ENCODE measurements around the gene IQCH. TPM values are rescaled to one million over a fixed set of nuclear protein-coding genes. Genes with fewer than 3 reads are reported as not detected.
A peak's percentile ranks its signal among the peaks of the same experiment; 100 is the strongest.
"Not testable (repeated sequence)": the region's sequence is repeated elsewhere in the genome, so short reads cannot be mapped to it uniquely, and the experiment has no call there.

IQCH gene
- total RNA-seq, 1 donor from 2014 or later: 2.1 TPM

- not testable (repeated sequence) for DNase-seq (ENCODE audit: low spot score)
Observed at GRCh38 chr15:67436351-67437250, 182.0 kb downstream of the IQCH start.

- DNase-seq (ENCODE audit: low spot score): no peak
Observed at GRCh38 chr15:67444100-67444499, 189.5 kb downstream of the IQCH start.

DNA sequence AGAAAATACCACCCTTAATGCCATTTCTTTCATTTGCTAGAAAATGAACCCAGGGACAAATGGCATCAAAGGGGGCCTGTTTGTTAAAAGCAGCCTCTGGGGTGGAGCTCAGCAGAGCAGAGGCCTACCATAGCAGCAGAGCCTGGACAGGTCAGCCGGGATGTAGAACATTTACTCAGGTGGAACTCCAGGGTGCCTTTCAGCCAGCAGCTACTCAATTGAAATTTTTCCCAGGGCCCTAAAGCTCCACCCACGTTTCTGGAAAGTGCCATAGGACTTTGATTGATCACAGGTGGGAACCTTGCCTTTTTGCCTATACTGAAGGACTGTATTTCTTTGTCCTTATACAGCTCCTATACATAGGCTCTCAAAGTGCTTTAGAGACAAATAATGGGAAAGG is 191.9 kb downstream of the IQCH start:
- DNase-seq (ENCODE audit: low spot score): no peak

DNA sequence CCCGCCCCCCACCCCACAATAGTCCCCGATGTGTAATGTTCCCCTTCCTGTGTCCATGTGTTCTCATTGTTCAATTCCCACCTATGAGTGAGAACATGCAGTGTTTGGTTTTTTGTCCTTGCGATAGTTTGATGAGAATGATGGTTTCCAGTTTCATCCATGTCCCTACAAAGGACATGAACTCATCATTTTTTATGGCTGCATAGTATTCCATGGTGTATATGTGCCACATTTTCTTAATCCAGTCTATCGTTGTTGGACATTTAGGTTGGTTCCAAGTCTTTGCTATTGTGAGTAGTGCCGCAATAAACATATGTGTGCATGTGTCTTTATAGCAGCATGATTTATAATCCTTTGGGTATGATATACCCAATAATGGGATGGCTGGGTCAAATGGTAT is 193.8 kb downstream of the IQCH start:
- not testable (repeated sequence) for DNase-seq (ENCODE audit: low spot score)

DNA sequence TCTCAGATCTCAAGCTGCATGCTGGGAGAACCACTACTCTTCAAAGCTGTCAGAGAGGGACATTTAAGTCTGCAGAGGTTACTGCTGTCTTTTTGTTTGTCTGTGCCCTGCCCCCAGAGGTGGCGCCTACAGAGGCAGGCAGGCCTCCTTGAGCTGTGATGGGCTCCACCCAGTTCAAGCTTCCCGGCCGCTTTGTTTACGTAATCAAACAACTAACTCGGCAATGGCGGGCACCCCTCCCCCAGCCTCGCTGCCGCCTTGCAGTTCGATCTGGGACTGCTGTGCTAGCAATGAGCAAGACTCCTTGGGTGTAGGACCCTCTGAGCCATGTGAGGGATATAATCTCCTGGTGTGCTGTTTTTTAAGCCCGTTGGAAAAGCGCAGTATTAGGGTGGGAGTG is 199.1 kb downstream of the IQCH start:
- not testable (repeated sequence) for DNase-seq (ENCODE audit: low spot score)

DNA sequence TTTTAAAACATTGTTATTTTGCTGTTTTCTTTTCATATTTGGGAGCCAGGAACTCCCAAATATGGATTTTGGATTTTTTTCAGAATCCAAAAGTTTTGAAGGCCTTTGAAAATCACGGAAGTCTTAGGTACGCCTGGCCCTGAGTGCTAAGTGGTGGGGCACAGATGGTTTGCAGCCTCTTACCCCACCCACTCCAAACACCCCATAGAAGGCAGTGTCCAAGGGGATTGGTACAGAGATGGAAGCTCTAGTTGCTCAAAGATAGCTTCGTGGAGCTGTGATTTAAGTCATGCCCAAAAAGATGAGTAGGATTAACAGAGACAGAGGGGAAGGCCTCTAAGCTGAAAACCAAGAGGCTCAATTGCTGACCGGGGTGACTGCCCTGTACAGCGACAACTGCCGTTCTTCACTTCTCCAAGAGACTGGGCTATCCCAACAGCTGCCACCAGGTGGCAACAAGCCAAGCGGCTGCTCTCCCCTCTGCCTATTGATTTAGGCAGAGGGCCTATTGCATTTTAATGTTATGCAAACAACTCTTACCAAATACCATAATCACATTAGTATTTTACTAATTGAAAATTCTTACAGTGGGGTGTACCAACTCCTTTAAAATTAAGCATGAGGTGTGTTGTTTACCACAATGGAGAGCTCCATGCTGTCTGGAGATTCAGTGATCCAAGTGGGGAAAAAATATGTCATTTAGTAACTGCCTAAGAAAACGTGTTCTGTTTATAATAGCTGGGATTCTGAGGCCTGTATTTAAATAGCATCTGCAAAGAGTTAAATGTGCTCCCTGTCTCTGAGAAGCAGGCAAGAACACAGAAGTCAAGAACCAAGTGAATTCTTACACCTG is 202.3 kb downstream of the IQCH start:
- DNase-seq (ENCODE audit: low spot score): peak; percentile 83

DNA sequence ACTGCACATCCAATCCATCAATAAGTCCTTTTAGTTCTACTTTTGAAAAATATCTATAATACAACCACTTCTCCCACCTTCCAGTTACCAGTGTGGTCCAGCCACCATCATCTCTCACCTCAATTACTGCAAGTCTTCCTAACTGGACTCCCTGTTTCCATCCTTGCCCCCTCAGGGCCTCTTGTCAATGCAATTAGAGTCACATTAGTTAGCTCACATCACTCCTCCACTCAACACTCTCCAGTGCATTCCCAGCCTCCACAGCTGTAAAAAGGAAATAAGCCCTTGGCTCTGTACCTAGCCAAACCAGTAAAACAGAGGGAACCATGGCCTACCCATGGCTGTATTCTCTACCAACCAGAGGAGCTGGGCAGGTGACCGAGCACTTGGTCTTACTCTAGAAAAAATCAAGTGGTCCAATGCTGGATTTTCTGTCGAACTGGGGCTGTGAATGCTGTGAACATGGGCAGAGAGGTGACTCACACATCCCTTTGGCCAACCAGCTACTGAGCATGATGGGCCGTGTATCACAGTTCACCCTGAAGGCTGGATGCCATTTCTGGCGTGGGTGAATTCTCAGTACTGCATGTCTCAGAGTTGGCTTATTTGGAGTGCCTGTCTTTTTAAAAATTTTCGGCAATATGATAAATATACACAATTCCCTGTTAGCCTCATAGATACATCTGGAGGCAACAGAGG is 203.9 kb downstream of the IQCH start:
- DNase-seq (ENCODE audit: low spot score): no peak

DNA sequence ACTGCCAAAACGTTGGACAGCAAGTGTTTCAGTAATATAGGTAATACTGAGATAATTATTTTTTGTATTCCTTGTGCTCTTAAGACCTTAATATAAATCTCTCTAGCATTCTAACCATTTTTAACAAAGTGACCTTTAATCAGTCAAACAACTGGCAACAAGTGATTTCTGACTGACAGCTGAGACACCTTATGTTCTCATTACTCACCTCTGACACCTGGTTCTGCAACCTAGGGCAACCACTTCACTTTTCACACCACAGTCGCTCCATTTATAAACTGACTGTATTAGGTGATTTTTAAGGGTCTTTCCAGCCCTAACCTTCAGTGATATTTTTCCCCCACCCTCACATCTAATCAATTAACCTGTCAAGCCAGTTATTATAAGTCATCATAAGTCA is 205.9 kb downstream of the IQCH start:
- no peak for DNase-seq (ENCODE audit: low spot score)

DNA sequence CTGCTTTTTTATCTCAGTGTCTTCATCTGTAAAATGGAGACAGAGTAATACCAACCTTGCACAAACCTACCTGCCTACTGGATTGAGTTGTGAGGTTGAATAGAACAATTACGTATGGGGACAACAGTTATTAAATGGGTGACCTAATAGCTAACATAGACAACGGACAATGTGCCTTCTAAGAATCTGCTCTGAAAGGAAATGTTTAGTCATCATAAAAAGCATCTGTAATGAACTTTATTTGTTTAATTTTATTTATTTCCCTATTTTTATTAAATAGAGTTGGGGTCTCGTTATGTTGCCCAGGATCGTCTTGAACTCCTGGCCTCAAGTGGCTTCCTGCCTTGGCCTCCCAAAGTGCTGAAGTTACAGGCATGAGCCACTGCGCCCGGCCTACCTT is 207.1 kb downstream of the IQCH start:
- no peak for DNase-seq (ENCODE audit: low spot score)

GRCh38 chr15:67462875-67463274 is 208.3 kb downstream of the IQCH start:
- DNase-seq (ENCODE audit: low spot score): no peak

DNA sequence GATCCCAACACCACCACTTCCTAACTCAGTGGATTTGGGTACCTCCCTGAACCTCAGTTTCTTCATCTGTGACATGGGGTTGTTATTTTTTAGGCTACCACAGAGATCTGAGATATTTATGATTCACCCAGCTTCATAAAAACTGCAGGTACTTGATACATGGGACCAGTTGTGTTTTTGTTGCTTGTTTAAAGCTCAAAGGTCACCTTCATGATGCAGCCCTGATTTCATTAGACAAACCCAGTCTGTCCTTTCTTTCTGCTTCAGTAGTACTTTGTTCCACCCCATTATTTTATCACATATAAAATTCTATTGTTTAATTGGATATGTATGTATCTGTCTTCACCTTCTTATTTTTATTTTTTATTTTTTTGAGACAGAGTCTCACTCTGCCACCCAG is 208.9 kb downstream of the IQCH start:
- DNase-seq (ENCODE audit: low spot score): no peak

DNA sequence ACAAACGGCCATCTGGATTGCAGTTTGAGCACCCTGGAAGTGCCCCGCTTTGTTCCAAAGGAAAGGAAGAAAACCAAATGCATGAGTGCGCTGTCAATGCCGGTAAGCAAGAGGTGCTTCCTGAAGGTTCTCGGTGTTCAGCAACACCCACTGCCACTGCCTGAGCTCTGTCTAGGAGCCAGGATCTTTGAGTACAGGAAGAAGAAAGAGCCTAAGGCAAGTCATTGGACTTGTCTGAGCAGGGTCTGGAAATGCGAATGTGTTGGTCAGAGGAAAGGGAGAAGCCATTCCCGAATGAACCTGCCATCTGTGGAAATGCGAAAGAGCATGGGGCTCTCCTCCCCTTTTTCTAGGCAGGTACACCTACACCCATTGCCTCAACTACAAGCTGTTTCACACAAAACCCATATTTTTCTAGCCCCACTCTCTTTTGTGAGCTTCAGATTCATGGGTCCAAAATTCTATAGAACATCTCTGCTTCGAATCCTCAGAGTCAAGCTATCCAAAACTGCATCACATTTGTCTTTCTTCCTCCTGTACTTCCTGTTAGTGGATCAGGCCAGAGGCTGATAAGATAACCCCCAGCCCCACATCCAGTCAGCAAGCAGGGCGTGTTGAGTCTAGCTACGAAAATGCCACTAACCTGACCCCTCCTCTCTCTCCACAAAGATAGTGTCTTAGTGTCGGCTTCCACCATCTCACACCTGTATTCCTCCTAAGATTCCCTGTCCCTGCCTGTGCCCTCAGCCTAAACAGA is 210.8 kb downstream of the IQCH start:
- DNase-seq (ENCODE audit: low spot score): no peak

DNA sequence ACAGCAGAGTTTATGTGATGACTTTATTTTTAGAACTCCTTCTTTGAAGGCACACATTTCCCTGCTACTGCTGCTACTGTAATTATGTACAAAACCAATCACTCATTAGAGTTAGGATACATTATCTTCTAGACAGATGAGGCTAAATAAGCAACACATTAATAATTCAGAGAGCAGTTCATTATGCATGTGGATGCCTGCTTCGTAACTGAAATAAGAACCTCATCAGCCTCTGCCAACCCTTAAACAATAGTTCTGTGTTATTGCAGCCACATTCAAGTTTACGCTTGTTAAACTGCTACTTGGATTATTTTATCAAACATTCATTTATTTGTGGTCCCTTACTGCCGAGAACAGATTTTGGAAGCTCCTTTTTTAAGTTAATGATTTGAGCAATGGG is 213.8 kb downstream of the IQCH start:
- no peak for DNase-seq (ENCODE audit: low spot score)

DNA sequence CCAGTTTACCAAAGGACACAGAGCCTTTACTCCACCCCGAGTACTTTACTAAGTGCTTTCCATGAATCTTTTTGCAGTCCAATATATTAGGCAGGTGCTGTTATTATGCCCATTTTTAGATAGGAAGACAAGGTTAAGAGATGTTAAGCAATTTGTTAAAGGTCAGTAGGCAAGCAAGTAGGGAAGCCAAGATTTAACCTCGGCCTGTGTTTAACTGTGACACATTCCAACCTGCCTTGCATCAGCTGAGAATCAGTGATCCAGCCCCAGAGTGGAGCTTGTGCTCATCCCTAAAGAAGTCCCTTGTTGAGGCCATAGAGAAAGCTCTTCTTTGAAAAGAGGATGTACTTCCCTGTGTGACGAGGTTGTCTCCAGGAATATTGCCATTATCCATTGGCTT is 215.1 kb downstream of the IQCH start:
- no peak for DNase-seq (ENCODE audit: low spot score)

DNA sequence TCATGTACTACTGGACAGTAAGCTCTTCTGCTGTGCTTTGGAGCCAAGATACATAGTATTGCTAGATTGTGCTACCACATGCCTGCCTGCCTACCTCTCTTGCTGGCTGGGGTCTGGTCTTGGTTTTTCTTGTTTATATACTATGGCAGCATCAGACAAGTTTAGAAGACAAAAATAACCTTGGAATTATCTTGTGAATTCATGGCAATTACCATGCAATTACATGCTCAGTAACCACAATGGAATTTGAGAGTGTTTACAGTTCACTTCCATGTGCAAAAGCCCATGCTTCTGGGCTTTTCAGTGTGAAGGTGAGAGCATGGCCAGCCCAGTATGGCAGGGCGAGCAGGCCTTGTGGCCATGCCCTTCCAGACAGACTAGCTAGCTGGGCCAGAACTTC is 218.4 kb downstream of the IQCH start:
- no peak for DNase-seq (ENCODE audit: low spot score)

DNA sequence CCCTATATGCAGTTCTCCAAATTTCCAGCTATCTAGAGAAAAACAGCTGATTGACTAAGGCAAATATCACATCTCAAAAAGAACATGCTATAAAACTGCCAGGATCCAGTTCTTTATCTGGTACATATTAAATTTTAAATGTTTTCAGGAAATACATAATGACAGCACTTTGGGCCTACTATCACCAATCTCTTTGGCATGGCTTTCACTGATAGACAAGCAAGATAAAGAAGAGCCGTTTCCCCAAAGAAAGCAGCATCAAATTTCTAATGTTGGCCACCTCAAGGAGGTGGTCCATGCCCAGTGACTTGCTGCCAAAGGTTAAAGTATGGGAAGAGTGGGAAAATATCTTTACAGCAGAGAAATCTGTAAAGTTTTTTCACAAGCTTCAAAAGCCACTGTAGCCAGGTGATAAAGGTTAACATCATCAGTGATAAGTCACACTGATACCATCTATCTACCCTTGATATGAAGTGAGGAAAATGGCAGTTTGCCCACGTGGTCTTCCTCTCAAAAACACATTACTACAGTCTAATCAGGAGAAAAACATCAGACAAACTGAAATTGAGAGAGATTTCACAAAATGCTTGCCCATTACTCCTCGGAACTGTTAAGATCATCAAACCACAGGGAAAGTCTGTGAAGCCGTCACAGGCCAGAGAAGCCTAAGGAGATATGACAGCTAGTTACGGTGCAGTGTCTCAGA is 220.0 kb downstream of the IQCH start:
- DNase-seq (ENCODE audit: low spot score): no peak

DNA sequence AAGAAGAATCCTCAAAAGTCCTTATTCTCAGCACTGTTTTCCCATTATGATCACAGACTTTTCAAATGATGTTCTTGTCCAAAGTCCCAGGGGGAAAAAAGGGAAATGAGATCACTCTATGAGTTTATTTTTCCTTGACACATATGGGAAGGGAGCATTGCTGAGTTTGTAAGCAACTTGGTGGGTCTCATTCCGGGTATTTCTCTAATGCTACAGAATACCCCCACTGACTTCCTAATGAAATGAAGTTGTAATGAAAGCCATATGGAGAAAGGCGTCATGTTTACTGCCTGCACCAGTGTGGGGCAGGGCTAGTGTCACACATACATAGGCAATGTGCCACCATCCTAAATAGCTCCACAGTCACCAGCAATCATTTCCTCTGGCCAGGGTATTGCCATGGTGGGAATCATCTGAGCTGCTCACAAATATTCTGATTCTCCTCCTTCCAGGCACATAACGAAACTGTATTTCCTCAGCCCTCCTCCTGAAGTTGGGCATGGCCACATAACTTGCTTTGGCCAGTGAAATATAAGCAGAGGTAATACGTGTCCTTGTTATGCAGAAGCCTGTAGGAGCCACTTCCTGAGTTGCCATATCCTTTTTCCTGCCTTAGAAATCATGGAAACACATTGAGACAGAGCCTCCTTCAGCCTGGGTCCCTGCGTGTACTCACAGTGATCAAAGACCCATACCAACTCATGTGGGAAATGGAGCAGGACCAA is 225.4 kb downstream of the IQCH start:
- no peak for DNase-seq (ENCODE audit: low spot score)

DNA sequence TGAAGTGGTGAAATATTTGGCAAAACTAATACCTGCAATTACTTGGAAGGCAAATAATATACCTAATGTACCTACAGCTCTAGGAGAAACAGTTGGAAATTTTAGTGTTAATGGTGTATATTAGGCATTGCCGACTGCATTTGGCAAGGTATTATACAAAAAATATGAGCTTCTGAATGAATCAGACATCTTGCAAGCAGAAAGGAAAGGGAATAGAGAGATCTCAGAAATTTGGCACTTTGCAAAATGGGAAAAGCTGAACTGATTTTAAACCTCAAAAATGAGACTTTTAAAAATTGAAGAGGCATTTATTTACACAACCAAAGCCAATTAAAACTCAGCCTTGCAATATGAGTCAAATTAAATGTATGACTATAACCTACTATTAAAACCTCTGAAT is 226.2 kb downstream of the IQCH start:
- no peak for DNase-seq (ENCODE audit: low spot score)

- DNase-seq (ENCODE audit: low spot score): no peak
Observed at GRCh38 chr15:67481680-67482079, 227.1 kb downstream of the IQCH start.

DNA sequence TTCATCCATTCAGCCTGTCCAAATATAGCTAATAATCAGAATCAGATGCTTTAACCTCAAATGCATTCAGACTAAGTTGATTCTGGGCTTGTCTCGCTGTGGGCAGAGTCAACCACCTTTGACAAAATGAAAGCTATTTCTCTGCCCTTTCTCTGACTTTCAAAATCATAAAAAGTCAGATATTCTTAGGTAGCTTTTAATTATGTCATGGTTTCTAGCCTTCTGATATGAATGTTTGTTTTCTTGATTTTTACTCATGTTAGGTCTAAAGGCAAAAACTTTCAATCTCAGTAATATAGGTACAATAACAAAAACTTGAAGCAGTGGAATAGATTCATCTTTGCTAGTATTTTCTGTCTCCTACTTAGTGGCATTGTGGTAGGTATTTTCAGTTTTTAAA is 241.0 kb downstream of the IQCH start:
- DNase-seq (ENCODE audit: low spot score): no peak
